Osteocyte (in vitro differentiated cells): Measurements from ENCODE around the gene MAML1. TPM values are rescaled to one million over a fixed set of nuclear protein-coding genes. Genes with fewer than 3 reads are reported as not detected.
A peak's percentile ranks its signal among the peaks of the same experiment; 100 is the strongest.

Experiments used
- DNase-seq: peaks from one replicate; pipeline ENCODE4 v3.0.0; 2021; ENCODE audit warnings: mixed read lengths; ENCODE audit not compliant: unreplicated experiment; ENCODE audit errors: extremely low spot score
- H3K27ac Mint-ChIP-seq: one replicate; pipeline ENCODE4 v1.8.0; 2021; ENCODE audit warnings: mild to moderate bottlenecking, mixed read lengths; ENCODE audit not compliant: unreplicated experiment
- H3K27me3 Mint-ChIP-seq: one replicate; pipeline ENCODE4 v1.8.0; 2021; ENCODE audit warnings: mixed read lengths; ENCODE audit not compliant: unreplicated experiment
- H3K36me3 Mint-ChIP-seq: one replicate; pipeline ENCODE4 v1.8.0; 2021; ENCODE audit warnings: mixed read lengths; ENCODE audit not compliant: unreplicated experiment
- H3K4me1 Mint-ChIP-seq: one replicate; pipeline ENCODE4 v1.8.0; 2021; ENCODE audit warnings: mixed read lengths; ENCODE audit not compliant: unreplicated experiment
- H3K4me3 Mint-ChIP-seq: one replicate; pipeline ENCODE4 v1.8.0; 2021; ENCODE audit warnings: mild to moderate bottlenecking, moderate library complexity, mixed read lengths; ENCODE audit not compliant: unreplicated experiment
- H3K9me3 Mint-ChIP-seq: one replicate; pipeline ENCODE4 v1.8.0; 2021; ENCODE audit warnings: mixed read lengths; ENCODE audit not compliant: unreplicated experiment
- total RNA-seq: library from RNA; stranded (reverse); gene quantifications from 2 replicates; pipeline ENCODE4 v1.2.1, GENCODE V29; 2021
- TF ChIP-seq, protein P1 (sequence below): fragments of 200-600 bp; sonication (generic); IDR thresholded peaks from 2 replicates; pipeline ENCODE4 v1.5.0; 2021; ENCODE audit warnings: antibody characterized with exemption, mild to moderate bottlenecking, moderate library complexity

Gene MAML1
- total RNA-seq, 1 donor from 2014 or later, result 34.1 TPM

DNA sequence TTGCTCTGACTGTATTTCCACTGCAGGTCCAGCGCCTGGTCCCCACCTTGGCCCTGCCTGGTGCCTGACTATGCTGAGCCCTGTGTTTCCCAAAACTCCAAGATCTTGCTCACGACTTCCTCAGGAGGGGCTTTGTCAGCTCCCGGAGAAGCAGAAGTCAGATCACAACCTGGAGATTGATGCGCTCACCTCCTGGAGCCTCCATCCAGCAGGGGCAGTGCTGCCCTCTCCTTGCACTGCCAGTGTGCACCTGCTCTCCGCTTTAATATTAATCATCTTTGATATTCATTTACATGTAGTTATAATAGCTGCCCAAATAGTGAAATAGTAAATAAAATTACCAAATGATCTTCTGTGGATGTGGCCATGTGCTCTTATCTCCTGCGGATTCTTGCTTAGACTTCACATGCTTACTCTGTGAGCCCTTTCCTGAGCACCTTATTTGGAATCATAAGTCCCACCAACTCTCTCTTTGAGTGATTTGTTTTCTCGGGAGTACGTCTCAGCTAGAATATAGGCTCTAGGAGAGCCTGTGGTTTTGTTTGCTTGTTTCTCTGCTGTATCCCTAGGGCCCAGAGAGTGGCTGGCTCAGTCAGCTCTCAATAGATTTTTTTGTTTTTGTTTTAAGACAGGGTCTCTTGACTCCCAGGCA is 17.4 kb downstream of the MAML1 start:
- TF ChIP-seq, protein P1, sequence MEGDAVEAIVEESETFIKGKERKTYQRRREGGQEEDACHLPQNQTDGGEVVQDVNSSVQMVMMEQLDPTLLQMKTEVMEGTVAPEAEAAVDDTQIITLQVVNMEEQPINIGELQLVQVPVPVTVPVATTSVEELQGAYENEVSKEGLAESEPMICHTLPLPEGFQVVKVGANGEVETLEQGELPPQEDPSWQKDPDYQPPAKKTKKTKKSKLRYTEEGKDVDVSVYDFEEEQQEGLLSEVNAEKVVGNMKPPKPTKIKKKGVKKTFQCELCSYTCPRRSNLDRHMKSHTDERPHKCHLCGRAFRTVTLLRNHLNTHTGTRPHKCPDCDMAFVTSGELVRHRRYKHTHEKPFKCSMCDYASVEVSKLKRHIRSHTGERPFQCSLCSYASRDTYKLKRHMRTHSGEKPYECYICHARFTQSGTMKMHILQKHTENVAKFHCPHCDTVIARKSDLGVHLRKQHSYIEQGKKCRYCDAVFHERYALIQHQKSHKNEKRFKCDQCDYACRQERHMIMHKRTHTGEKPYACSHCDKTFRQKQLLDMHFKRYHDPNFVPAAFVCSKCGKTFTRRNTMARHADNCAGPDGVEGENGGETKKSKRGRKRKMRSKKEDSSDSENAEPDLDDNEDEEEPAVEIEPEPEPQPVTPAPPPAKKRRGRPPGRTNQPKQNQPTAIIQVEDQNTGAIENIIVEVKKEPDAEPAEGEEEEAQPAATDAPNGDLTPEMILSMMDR, result no peak
- Mint-ChIP-seq H3K4me1 (peaks cover 11% of the 10 kb centered on the region), H3K4me3 (no peak overlapping the region), H3K9me3 (peaks cover 3% of the 10 kb centered on the region), H3K27me3 (no peaks in the 10 kb centered on the region), H3K36me3 (peaks cover 7% of the 10 kb centered on the region), H3K27ac (no peak overlapping the region)
- no peak for DNase-seq

DNA sequence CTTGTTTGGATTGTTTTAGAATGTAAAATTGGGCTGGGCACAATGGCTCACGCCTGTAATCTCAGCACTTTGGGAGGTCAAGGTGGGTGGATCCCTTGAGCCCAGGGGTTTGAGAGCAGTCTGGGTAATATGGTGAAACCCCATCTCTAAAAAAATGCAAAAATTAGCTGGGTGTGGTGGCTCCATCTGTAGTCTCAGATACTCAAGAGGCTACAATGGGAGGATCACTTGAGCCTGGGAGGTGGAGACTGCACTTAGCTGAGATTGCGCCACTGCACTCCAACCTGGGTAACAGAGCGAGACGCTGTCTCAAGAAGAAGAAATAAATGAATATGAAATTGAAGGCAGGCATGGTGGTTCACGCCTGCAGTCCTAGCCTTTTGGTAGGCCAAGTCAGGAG is 21.3 kb downstream of the MAML1 start:
- Mint-ChIP-seq H3K4me3 (no peak overlapping the region), H3K9me3 (no peaks in the 10 kb centered on the region), H3K36me3 (peaks cover 2% of the 10 kb centered on the region), H3K4me1 (peaks cover 18% of the 10 kb centered on the region), H3K27me3 (no peaks in the 10 kb centered on the region), H3K27ac (no peak overlapping the region)
- TF ChIP-seq, protein P1, result no peak
- DNase-seq, result no peak

DNA sequence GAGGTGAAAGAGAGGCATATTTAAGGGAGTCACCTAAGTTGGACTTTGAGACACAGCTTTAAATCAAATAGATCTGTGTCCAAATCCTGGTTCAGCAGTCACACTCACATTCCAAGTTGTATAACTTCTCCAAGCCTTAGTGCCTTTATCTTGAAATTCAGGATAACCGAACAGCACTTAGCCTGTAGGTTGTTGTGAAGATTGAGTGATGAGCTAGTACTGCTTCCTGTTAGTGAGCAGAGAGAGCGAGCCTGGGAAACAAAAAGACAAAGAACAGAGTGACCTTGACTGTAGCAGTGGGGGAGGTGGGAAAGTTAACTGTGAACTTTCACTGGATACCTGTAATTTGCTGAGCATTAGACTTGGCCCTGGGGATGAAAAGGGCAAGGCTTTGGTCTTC is 22.4 kb downstream of the MAML1 start:
- H3K27me3 Mint-ChIP-seq, result no peaks in the 10 kb centered on the region
- no peak overlapping the region for H3K4me3 Mint-ChIP-seq
- no peak overlapping the region for H3K27ac Mint-ChIP-seq
- TF ChIP-seq, protein P1, result no peak
- H3K9me3 Mint-ChIP-seq, result no peaks in the 10 kb centered on the region
- DNase-seq, result no peak
- H3K36me3 Mint-ChIP-seq, result peaks cover 2% of the 10 kb centered on the region
- peaks cover 28% of the 10 kb centered on the region for H3K4me1 Mint-ChIP-seq

DNA sequence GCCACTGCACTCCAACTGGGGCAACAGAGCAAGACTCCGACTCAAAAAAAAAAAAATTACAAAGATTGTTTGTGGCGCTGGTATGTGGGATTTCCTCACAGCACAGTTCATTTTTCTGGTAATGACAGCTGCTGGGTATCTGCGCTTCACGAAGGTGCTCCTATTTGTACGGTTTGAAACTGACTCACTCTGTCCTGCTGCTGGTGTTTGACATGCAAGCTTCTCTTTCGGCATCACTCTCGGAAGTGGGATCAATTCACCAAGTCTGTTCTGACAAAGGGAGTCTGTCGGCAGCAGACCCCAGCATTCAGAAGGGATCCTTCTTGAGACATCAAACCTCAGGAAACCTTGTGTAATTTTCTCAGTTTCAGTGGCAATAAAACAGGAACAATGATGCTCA is 26.3 kb downstream of the MAML1 start:
- TF ChIP-seq, protein P1, result no peak
- H3K4me3 Mint-ChIP-seq, result no peak overlapping the region
- no peak for DNase-seq
- no peak overlapping the region for H3K27ac Mint-ChIP-seq
- no peaks in the 10 kb centered on the region for H3K36me3 Mint-ChIP-seq
- no peaks in the 10 kb centered on the region for H3K9me3 Mint-ChIP-seq
- H3K4me1 Mint-ChIP-seq, result peaks cover 57% of the 10 kb centered on the region
- no peaks in the 10 kb centered on the region for H3K27me3 Mint-ChIP-seq

DNA sequence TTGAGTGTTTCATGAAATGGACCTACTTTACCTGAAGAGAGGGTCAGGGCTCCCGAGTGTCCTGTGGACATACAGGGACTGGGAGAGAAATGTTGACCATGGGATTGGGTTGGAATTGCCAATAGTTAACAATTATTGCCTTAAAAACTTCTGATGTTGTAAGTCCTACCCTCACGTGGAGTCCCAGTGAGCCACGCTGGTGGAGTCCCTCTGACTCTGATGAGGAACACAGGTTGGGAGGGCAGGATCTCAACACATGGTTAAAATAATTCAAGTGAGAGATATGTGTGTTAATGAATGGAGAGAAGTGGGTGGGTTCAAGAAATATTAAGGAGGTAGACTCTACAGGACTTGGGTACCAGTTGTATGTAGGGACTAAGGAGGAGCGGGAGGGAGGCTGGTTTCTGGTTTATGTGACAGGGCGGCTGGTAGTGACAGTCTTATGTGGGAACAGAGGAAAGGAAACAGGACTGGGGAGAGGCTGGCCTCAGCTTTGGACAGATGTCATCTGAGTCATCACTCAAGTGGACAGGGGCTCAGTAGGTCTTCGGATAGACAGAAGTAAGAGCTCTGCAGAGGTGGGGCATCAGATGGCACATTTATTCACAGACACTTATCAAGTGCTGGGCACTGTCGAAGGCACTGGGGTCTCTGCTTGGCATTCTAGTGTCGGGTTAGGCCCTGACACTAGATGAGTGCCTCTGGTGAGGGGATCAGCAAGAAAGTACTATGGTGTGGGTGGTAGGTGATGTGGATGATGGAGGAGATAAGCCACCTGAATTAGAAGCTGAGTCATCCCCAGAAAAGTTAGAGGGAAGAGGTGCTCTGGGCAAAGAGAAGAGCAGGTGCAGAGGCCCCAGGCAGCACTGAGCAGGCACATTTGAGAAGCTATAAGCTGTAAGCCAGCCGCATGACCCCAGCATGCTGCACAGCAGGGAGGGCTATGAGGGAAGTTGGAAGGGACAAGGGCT is 27.2 kb downstream of the MAML1 start:
- no peaks in the 10 kb centered on the region for H3K9me3 Mint-ChIP-seq
- no peaks in the 10 kb centered on the region for H3K36me3 Mint-ChIP-seq
- H3K27ac Mint-ChIP-seq, result peak overlapping the region; percentile 54
- no peak for DNase-seq
- H3K4me3 Mint-ChIP-seq, result no peak overlapping the region
- no peaks in the 10 kb centered on the region for H3K27me3 Mint-ChIP-seq
- TF ChIP-seq, protein P1, result no peak
- H3K4me1 Mint-ChIP-seq, result peaks cover 62% of the 10 kb centered on the region
